K562 (cell line): ENCODE measurements around the gene PCK2. TPM values are rescaled to one million over a fixed set of nuclear protein-coding genes. Genes with fewer than 3 reads are reported as not detected.

Experiments used
- CCAR2 ChIP-seq: fragments of 200-400 bp; formaldehyde crosslinking; IDR thresholded peaks from 2 replicates; pipeline ENCODE4 v1.6.1; 2017; ENCODE audit warnings: mild to moderate bottlenecking, low read depth, low read length
- DIDO1 ChIP-seq: fragments of 450-650 bp; IDR thresholded peaks from 2 replicates; pipeline ENCODE4 v1.6.1; 2016; ENCODE audit warnings: low read depth, missing biosample characterization, missing genetic modification characterization
- HDGF ChIP-seq: fragments of 450-650 bp; IDR thresholded peaks from 2 replicates; pipeline ENCODE4 v1.6.1; 2016
- NEUROD1 ChIP-seq: fragments of 150-350 bp; IDR thresholded peaks from 2 replicates; pipeline ENCODE4 v1.6.1; 2014; ENCODE audit warnings: borderline replicate concordance, low read length, low read depth; ENCODE audit not compliant: partially characterized antibody
- NFXL1 ChIP-seq: fragments of 450-650 bp; formaldehyde crosslinking; IDR thresholded peaks from 2 replicates; pipeline ENCODE4 v1.4.0; 2021; ENCODE audit warnings: mild to moderate bottlenecking
- SRF ChIP-seq, 2 experiments: fragments of 250-450, 450-650 bp in 1 of 2; sonication (Bioruptor Pico) in 1 of 2; sonication (generic) in 1 of 2; formaldehyde crosslinking; IDR thresholded peaks; 2 replicates each; pipeline versions ENCODE4 v1.5.0 to v1.5.1; 2020 to 2022; ENCODE audit warnings: mild to moderate bottlenecking in 1 of 2, missing genetic modification reagents in 1 of 2
- XRCC4 ChIP-seq: IDR thresholded peaks from one replicate; pipeline ENCODE4 v1.6.1; 2011; ENCODE audit not compliant: insufficient read depth, insufficient read length; ENCODE audit errors: extremely low read depth
- ZEB2 ChIP-seq: fragments of 450-650 bp; IDR thresholded peaks from 2 replicates; pipeline ENCODE4 v1.6.1; 2016
- ZNF263 ChIP-seq: sonication (generic); formaldehyde crosslinking; IDR thresholded peaks from 2 replicates; pipeline ENCODE4 v1.8.0; 2022; ENCODE audit warnings: mild to moderate bottlenecking, missing genetic modification reagents, borderline replicate concordance
- ZNF584 ChIP-seq: fragments of 200-800 bp; sonication (Bioruptor generic); IDR thresholded peaks from 2 replicates; pipeline ENCODE4 v1.6.1; 2016; ENCODE audit warnings: low read depth, mild to moderate bottlenecking, missing genetic modification characterization, missing compliant biosample characterization
- ZNF655 ChIP-seq: fragments of 250-450 bp; sonication (Bioruptor Pico); IDR thresholded peaks from 2 replicates; pipeline ENCODE4 v1.5.0; 2021
- polyA plus RNA-seq, 8 experiments: library from polyadenylated mRNA; depleted of rRNA in 4 of 8; stranded (reverse) in 5 of 8; unstranded in 3 of 8; fragments of >200 nt; fragmentation: Nextera tagmentation in 2 of 8; fragmentation: Illumina TruSeq in 1 of 8; extraction: Ambion mirVana in 2 of 8; extraction: Trizol in 1 of 8; gene quantifications; 2 replicates each; pipeline versions ENCODE4 v1.2.1 to v1.2.3, GENCODE V29; 2011 to 2014; ENCODE audit warnings: inconsistent platforms in 1 of 8, missing spikeins in 1 of 8
- total RNA-seq, 7 experiments: library from RNA; depleted of rRNA in 6 of 7; stranded (reverse); fragments of >200 nt in 6 of 7; fragmentation: Illumina TruSeq in 2 of 7; extraction: Trizol in 2 of 7; gene quantifications; 2 replicates each; pipeline versions ENCODE4 v1.2.1 to v1.2.3, GENCODE V29; 2011 to 2021; ENCODE audit warnings: low replicate concordance in 1 of 7
- TF ChIP-seq, protein P1 (sequence below), 2 experiments: fragments of 450-650 bp; conservative IDR thresholded peaks; 2 replicates each; pipeline ENCODE4 v1.6.1; 2017; ENCODE audit warnings: mild to moderate bottlenecking in 2 of 2, moderate library complexity in 2 of 2
- TF ChIP-seq, protein P2 (sequence below): fragments of 250-450 bp; sonication (Bioruptor Pico); IDR thresholded peaks from 2 replicates; pipeline ENCODE4 v1.4.0; 2020
- TF ChIP-seq, protein P3 (sequence below): fragments of 250-450 bp; sonication (Bioruptor Pico); IDR thresholded peaks from 2 replicates; pipeline ENCODE4 v1.4.0; 2020; ENCODE audit warnings: mild to moderate bottlenecking, moderate library complexity, borderline replicate concordance

Gene PCK2
- total and polyA plus RNA-seq, 9 of the 15 experiments (the other 6 are each of a cell fraction or from before 2014, with no cell fraction given), result 3.3 to 60.9 (median 30.4) TPM

DNA sequence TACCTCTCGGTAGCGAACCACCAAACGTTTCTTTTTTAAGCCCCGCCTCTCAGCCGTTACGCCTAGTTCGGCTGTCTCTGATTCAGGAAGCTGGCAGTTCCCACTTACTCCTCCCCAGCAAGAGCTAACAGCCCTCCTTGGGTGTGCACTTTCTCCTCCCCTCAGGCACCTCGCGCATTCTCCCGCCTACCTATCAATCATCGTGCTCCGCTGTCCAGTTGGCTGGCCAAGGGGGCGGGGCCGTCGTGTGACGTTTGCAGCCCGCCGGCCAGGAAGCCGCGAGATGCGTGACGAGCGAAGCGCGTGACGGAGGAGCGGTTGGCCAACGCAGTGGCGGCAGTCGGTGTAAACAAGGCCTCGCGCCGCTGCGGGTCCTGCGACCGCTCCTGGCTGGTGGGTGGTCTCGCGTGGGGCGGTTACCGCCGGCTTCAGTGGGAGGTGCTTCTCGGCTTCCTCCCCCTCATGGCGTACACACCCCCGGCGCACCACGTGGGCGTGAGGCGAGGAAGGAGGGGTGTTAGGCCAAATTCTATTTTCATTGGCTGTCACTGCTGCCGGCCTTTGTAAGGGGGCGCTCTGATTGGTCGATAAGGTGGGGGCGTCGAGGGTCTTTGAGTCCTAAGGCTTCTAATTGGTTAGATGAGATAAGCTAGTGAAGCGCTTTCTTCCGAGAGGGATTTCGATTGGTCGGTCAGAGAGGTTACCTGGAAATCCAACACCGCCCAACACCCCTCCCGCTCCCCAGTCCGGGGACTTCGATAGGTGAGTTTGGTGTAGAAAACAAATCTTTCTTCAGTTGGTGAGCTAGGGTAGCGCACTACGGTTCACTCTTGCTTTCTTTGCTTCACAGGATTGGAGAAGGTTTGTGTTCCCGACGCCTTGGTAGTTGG is 20.7 kb downstream of the PCK2 start, which contains the start of the genes DCAF11 and NRL (continued):
- TF ChIP-seq, protein P1, sequence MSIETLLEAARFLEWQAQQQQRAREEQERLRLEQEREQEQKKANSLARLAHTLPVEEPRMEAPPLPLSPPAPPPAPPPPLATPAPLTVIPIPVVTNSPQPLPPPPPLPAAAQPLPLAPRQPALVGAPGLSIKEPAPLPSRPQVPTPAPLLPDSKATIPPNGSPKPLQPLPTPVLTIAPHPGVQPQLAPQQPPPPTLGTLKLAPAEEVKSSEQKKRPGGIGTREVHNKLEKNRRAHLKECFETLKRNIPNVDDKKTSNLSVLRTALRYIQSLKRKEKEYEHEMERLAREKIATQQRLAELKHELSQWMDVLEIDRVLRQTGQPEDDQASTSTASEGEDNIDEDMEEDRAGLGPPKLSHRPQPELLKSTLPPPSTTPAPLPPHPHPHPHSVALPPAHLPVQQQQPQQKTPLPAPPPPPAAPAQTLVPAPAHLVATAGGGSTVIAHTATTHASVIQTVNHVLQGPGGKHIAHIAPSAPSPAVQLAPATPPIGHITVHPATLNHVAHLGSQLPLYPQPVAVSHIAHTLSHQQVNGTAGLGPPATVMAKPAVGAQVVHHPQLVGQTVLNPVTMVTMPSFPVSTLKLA (conservative IDR thresholded peaks at IDR 0.05), result peak; percentile 100
- TF ChIP-seq XRCC4 (no peak), NFXL1 (CRISPR knock-in tag) (no peak), SRF (CRISPR knock-in tag; IDR thresholded peaks at IDR 0.05) (peak in 1 of 2 experiments; percentile 41; a peak in 1 of 4 replicates), ZNF655 (CRISPR knock-in tag) (no peak), ZEB2 (no peak; the same call in 1 of the 2 replicates), ZNF263 (CRISPR knock-in tag) (no peak), DIDO1 (no peak), NEUROD1 (peak; percentile 94), ZNF584 (no peak), HDGF (no peak), CCAR2 (no peak)
- TF ChIP-seq, protein P2, sequence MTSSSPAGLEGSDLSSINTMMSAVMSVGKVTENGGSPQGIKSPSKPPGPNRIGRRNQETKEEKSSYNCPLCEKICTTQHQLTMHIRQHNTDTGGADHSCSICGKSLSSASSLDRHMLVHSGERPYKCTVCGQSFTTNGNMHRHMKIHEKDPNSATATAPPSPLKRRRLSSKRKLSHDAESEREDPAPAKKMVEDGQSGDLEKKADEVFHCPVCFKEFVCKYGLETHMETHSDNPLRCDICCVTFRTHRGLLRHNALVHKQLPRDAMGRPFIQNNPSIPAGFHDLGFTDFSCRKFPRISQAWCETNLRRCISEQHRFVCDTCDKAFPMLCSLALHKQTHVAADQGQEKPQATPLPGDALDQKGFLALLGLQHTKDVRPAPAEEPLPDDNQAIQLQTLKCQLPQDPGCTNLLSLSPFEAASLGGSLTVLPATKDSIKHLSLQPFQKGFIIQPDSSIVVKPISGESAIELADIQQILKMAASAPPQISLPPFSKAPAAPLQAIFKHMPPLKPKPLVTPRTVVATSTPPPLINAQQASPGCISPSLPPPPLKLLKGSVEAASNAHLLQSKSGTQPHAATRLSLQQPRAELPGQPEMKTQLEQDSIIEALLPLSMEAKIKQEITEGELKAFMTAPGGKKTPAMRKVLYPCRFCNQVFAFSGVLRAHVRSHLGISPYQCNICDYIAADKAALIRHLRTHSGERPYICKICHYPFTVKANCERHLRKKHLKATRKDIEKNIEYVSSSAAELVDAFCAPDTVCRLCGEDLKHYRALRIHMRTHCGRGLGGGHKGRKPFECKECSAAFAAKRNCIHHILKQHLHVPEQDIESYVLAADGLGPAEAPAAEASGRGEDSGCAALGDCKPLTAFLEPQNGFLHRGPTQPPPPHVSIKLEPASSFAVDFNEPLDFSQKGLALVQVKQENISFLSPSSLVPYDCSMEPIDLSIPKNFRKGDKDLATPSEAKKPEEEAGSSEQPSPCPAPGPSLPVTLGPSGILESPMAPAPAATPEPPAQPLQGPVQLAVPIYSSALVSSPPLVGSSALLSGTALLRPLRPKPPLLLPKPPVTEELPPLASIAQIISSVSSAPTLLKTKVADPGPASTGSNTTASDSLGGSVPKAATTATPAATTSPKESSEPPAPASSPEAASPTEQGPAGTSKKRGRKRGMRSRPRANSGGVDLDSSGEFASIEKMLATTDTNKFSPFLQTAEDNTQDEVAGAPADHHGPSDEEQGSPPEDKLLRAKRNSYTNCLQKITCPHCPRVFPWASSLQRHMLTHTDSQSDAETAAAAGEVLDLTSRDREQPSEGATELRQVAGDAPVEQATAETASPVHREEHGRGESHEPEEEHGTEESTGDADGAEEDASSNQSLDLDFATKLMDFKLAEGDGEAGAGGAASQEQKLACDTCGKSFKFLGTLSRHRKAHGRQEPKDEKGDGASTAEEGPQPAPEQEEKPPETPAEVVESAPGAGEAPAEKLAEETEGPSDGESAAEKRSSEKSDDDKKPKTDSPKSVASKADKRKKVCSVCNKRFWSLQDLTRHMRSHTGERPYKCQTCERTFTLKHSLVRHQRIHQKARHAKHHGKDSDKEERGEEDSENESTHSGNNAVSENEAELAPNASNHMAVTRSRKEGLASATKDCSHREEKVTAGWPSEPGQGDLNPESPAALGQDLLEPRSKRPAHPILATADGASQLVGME (CRISPR knock-in tag), result no peak
- TF ChIP-seq, protein P3, sequence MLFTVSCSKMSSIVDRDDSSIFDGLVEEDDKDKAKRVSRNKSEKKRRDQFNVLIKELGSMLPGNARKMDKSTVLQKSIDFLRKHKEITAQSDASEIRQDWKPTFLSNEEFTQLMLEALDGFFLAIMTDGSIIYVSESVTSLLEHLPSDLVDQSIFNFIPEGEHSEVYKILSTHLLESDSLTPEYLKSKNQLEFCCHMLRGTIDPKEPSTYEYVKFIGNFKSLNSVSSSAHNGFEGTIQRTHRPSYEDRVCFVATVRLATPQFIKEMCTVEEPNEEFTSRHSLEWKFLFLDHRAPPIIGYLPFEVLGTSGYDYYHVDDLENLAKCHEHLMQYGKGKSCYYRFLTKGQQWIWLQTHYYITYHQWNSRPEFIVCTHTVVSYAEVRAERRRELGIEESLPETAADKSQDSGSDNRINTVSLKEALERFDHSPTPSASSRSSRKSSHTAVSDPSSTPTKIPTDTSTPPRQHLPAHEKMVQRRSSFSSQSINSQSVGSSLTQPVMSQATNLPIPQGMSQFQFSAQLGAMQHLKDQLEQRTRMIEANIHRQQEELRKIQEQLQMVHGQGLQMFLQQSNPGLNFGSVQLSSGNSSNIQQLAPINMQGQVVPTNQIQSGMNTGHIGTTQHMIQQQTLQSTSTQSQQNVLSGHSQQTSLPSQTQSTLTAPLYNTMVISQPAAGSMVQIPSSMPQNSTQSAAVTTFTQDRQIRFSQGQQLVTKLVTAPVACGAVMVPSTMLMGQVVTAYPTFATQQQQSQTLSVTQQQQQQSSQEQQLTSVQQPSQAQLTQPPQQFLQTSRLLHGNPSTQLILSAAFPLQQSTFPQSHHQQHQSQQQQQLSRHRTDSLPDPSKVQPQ (CRISPR knock-in tag), result no peak
